ENCODE results near the gene FBXO17.
A peak's percentile ranks its signal among the peaks of the same experiment; 100 is the strongest.

The FBXO17 gene

DNA sequence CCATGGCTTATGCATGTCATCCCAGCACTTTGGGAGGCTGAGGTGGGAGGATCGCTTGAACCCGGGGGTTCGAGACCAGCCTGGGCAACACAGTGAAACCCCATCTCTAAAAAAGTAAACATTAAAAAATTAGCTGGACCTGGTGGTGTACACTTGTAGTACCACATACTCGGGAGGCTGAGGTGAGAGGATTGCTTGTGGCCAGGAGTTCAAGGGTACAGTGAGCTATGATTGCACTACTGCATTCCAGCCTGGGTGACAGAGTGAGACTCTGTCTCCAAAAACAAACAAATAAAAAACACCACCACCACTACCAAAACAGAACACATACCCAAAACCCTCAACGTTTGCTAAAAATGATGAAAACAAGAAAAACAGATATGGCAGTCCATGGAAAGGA lies 15.9 kb downstream of the FBXO17 start:
- TF ChIP-seq, protein P1, sequence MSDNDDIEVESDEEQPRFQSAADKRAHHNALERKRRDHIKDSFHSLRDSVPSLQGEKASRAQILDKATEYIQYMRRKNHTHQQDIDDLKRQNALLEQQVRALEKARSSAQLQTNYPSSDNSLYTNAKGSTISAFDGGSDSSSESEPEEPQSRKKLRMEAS (IDR thresholded peaks at IDR 0.05; ENCODE audit: low read depth, low read length) = no peak
- no peak for TF ChIP-seq MYC (IDR thresholded peaks at IDR 0.05; ENCODE audit: low read depth, low read length)
- TF ChIP-seq, protein P2, sequence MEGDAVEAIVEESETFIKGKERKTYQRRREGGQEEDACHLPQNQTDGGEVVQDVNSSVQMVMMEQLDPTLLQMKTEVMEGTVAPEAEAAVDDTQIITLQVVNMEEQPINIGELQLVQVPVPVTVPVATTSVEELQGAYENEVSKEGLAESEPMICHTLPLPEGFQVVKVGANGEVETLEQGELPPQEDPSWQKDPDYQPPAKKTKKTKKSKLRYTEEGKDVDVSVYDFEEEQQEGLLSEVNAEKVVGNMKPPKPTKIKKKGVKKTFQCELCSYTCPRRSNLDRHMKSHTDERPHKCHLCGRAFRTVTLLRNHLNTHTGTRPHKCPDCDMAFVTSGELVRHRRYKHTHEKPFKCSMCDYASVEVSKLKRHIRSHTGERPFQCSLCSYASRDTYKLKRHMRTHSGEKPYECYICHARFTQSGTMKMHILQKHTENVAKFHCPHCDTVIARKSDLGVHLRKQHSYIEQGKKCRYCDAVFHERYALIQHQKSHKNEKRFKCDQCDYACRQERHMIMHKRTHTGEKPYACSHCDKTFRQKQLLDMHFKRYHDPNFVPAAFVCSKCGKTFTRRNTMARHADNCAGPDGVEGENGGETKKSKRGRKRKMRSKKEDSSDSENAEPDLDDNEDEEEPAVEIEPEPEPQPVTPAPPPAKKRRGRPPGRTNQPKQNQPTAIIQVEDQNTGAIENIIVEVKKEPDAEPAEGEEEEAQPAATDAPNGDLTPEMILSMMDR (IDR thresholded peaks at IDR 0.05; ENCODE audit: low read depth, low read length) = no peak
- no peak for TF ChIP-seq POLR2A (IDR thresholded peaks at IDR 0.05; ENCODE audit: extremely low read depth, insufficient read length)
- no peak for DNase-seq (ENCODE audit: low read depth)
- H3K4me3 ChIP-seq (ENCODE audit: low read depth, low read length) = no peak overlapping the region

DNA sequence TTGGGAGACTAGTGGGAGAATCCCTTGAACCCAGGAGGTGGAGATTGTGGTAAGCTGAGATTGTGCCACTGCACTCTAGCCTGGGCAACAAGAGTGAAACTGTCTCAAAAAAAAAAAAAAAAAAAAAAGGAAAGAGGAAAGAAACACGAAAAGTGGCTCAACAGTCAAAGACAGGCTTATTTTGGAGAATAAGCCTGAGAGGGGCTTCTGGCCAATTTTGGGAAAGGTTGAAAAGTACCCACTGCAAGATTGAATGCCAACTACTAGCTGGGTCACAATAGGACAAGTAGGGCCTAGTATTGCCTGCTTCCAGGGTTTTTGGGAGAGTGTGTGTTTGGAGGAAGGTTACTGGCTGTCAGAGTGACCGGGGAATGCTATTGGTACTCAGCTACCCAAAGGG lies 17.2 kb downstream of the FBXO17 start:
- DNase-seq (ENCODE audit: low read depth) = no peak
- H3K4me3 ChIP-seq (ENCODE audit: low read depth, low read length) = no peak overlapping the region
- TF ChIP-seq POLR2A (IDR thresholded peaks at IDR 0.05; ENCODE audit: extremely low read depth, insufficient read length) (no peak), MYC (IDR thresholded peaks at IDR 0.05; ENCODE audit: low read depth, low read length) (no peak)
- TF ChIP-seq, protein P2 (IDR thresholded peaks at IDR 0.05; ENCODE audit: low read depth, low read length) = no peak
- TF ChIP-seq, protein P1 (IDR thresholded peaks at IDR 0.05; ENCODE audit: low read depth, low read length) = no peak

DNA sequence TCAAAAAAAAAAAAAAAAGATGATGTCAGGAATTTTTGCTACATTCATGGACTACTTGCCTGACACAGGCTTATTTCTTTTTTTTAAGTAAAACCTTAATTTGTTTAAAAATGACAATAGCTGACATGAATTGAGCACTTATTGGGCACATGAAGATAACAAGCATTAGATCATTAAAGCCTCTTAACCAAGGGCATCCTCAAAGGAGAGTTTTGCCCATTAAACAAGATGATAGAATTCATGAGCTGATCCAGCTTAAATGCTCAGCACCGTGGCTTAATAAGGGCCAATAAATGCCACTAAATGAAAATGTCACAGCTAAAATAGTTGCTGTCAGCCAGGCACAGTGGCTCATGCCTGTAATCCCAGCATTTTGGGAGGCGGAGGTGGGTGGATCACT lies 19.3 kb downstream of the FBXO17 start:
- no peak overlapping the region for H3K4me3 ChIP-seq (ENCODE audit: low read depth, low read length)
- TF ChIP-seq MYC (IDR thresholded peaks at IDR 0.05; ENCODE audit: low read depth, low read length) = no peak
- TF ChIP-seq, protein P1 (IDR thresholded peaks at IDR 0.05; ENCODE audit: low read depth, low read length) = no peak
- TF ChIP-seq, protein P2 (IDR thresholded peaks at IDR 0.05; ENCODE audit: low read depth, low read length) = no peak
- no peak for TF ChIP-seq POLR2A (IDR thresholded peaks at IDR 0.05; ENCODE audit: extremely low read depth, insufficient read length)
- DNase-seq (ENCODE audit: low read depth) = no peak

DNA sequence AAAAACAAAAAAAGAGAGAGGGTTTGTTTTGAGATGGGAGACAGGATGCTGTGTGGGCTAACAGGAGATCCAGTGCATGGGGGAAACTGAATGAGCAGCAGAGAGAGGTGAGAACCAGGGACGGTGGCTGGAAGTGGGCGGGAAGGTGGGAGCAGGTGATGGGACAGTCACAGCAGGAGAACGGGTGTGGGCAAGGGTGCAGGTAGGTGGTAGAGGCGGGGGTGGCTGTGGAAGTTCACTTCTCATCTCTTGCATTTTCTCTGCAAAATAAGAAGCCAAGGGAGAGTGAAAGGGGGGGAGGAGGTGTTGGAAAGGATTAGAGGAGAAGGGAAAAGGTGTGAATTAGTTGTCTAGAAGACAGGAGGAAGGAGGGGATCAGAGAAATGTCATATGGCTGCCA lies 21.9 kb downstream of the FBXO17 start:
- no peak for DNase-seq (ENCODE audit: low read depth)
- TF ChIP-seq POLR2A (IDR thresholded peaks at IDR 0.05; ENCODE audit: extremely low read depth, insufficient read length) (no peak), MYC (IDR thresholded peaks at IDR 0.05; ENCODE audit: low read depth, low read length) (no peak)
- TF ChIP-seq, protein P2 (IDR thresholded peaks at IDR 0.05; ENCODE audit: low read depth, low read length) = no peak
- TF ChIP-seq, protein P1 (IDR thresholded peaks at IDR 0.05; ENCODE audit: low read depth, low read length) = no peak

DNA sequence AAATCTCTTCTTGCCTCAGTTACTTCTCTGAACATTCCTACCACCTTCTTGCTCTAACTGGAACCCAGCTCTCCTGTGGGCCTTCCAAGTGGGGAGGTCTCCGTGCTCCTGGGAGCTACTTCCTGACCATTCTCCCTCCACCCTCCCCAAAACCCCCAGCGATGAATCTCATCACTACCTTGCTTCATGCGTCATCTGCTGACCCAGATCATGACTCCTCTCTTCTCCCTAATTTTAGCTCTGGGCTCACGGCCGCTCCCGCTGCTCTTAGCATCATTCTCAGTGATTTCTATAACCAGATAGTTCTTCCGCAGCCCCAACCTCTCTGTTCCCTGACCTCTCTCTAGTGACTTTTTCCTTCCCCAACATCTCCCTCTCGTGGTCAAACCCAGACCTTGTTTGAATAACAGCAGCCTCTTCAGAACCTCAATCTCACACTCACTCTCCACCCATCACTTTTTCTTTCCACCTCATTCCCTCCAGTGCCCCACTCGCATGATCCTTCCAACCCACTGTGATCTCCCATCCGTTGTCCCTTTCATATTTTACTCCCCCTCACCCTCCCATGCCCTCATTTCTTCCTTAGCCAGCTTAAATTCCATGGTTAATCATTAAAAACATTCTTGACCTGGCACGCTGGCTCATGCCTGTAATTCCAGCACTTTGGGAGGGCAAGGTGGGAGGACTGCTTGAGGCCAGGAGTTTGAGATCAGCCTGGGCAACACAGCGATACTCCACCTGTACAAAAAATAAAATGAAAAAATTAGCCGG lies 23.0 kb downstream of the FBXO17 start:
- DNase-seq (ENCODE audit: low read depth) = peak; percentile 64
- no peak overlapping the region for H3K4me3 ChIP-seq (ENCODE audit: low read depth, low read length)
- no peak for TF ChIP-seq MYC (IDR thresholded peaks at IDR 0.05; ENCODE audit: low read depth, low read length)
- TF ChIP-seq, protein P2 (IDR thresholded peaks at IDR 0.05; ENCODE audit: low read depth, low read length) = peak; percentile 48

More for the DNA sequence above, 21.9 kb downstream of the FBXO17 start:
- H3K4me3 ChIP-seq (ENCODE audit: low read depth, low read length) = no peak overlapping the region
